ENCODE measurements around the gene MPRIP.

DNA sequence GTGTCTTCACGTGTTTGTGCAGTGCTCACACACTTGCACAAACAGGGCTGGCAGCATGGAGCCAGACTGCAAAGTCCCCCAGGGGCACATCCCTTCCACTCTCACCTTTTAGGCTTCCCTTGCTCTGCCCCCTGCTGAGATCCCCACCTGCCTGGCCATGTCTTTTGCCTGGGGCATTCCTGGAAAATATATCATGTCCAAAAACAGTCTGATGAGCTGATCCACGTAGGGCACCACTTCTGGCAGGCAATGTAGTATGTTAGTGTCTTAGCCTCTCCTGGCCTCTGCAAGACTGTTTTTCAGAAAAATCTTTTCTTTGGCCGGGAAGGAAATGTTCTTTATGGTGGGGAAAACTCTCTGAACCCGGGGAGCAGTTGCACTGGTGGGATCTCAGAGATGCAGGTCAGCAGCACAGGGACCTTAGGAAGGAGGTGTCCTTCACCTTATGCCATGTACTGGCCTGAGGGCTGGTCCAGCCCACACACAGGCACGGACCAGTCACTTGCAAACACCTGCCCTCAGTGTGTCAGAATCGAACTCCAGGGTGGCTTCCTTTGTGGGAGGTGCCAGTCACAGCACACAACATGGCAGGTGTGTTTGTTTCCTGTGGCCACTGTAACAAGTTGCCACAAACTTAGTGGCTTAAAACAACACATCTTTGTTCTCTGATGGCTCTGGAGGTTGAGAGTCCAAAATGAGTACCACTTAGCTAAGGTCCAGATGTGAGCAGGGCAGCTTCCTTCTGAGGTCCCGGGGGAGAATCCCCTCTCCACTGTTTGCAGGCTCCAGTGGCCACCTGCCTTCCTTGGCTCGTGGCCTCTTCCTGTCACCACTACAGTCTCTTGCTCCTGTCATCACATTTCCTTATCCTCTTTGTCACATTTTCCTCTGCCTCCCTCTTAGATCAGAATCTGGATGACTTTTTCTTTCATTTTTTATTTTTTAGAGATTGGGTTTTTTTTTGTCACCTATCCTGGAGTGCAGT, 46.6 kb downstream of the MPRIP start:
- TF ChIP-seq POLR2AphosphoS5 (IDR thresholded peaks at IDR 0.05; ENCODE audit: insufficient read depth, low read depth, low read length) = no peak
- TF ChIP-seq POLR2A (IDR thresholded peaks at IDR 0.05; ENCODE audit: low read depth, low read length) = no peak

Measured in endothelial cell of umbilical vein (primary cell).